Measurements from ENCODE around the gene DOHH.
A peak's percentile ranks its signal among the peaks of the same experiment; 100 is the strongest.

DOHH gene

GRCh38 chr19:3500429-3501101, at the start of gene DOHH:
Gene DOHH, minus strand, starts transcription at chr19:3500674. Its CDS starts 3,860 bp downstream, at chr19:3496814.
- peak; percentile 98 for DNase-seq (ENCODE audit: low read depth)

DNA sequence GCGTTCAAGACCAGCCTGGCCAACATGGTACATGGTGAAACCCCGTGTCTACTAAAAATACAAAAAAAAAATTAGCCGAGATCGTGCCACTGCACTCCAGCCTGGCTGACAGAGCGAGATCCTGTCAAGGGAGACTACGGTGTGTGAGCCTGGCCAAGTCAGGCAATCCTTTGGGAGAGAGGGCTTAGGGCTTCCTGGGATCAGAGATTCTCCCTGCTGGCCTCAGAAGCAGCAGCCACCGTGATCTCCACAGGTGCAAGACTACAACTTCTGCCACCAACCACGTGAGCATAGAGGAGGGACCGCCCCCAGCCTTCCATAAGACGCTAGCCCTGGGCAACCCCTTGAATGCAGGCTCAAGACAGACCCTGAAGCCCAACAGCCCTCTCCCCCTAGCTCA, 49.3 kb upstream of the DOHH start:
- no peak for DNase-seq (ENCODE audit: low read depth)

DNA sequence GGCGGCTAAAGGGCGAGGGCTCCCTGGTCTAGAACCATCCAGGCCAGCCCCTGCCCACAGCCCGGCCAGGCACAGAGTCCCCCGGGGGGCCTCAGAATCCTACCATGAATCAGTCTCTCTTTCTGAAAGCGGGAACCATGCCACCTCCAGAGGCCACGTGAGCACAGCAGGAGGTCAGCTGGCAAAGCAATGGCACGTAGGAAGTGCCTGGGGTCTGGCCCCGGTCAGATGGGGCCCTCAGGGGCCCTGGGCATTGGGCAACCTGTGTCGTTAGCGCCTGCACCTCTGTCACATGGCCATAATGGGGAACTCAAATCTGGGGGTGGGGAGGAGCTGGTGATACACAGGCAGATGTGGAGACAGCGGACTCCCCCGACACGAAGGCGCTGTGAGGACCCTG, 48.1 kb upstream of the DOHH start:
- DNase-seq (ENCODE audit: low read depth) = no peak

- DNase-seq (ENCODE audit: low read depth) = no peak
These were observed 47.4 kb upstream of the DOHH start for GRCh38 chr19:3547767-3548282.

DNA sequence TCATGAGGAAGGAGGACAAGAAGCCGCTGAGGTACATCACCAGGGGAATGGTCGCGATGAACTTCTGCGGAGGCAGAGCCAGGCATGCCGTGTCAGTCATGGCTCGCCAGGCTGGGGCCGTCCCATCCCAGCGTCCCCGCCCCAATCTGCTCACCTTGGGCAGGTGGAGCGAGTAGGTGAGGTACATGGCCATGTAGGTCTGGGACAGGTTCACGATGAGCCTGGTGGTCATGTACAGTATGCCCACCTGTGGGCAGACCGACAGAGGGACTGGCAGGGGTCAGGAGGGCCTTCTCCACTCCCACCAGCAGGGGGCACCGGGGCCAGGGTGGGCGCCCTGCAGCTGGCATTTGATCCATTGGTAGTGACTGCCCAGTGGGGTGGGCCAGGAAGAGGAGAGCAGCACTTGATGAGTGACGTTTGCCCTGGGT, 46.8 kb upstream of the DOHH start:
- no peak for DNase-seq (ENCODE audit: low read depth)

DNA sequence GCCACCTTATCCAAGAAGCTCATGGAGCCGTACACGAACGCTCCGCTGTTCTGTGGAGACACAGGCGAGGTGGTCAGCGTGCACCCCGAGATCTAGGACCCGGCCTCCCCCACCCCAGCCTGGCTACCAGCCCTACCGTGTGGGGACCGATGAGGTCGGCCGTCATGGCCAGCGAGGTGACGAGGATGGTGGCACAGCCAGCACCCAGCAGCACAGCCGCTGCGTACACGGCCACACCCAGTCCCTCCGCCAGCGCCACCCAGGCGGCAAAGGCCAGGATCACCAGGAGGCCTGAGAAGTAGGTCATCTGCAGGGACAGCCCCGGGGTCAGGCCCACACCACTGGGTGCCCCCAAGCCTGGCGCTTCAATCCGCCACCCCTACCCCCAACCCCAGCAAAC, 45.6 kb upstream of the DOHH start:
- DNase-seq (ENCODE audit: low read depth) = no peak

DNA sequence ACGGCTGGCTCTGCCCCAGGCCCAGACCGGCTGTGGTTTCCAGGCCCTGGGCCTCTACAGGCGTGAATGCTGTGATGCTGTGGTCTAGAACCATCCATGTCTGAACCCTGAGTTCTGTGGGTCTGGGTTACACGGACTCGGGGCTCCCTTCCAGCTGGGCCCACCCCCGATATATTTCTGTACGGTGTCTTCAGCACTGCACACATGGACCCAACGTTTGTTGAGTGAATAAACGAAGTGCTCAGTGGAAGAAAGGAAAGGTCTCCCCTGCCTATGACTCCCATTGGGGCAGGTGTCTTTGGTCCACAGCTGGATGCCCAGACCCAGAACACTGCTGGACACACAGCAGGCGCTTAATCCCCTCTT, 45.2 kb upstream of the DOHH start:
- no peak for DNase-seq (ENCODE audit: low read depth)

DNA sequence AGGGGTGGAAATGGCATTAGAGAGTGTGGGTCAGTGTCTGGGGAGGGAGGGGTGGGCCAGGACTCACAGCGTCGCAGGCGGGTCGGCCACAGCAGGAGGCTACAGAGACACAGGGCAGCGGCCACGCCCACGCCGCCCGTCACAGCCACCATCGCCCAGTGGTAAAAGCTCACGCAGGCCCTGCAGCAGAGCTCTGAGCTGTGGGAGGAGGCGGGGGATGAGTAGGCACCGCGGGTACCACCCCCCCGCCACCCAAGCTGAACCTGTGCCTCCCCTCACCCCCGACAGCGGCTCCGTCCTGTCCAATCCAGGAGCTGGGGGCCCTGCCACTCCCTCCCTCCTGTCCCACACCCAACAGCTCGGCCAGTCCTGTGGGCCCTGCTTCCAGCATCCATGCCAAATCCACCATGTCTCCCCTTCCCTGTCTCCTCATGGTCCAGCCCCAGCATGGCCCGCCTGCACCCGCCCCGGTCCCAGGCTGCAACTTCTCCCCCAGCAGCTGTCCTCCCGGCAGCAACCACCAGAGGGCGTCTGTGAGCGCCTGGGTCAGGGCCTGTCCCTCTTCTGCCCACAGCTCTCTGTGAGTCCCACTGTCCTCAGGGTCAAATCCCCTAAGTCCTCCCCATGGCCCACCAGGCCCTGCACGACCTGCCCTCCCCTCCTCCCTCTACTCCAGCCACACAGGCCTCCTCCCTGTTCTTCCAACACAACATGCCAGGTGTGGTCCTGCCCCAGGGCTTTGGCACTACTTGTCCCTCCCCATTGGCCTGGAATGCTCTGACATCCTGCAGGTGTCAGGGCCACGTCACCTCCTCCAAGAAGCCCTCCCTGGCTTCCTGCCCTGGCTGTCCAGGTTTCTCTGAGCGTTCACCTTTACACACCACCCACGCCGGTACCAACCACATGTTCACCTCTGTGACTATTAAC, 44.5 kb upstream of the DOHH start:
- no peak for DNase-seq (ENCODE audit: low read depth)

DNA sequence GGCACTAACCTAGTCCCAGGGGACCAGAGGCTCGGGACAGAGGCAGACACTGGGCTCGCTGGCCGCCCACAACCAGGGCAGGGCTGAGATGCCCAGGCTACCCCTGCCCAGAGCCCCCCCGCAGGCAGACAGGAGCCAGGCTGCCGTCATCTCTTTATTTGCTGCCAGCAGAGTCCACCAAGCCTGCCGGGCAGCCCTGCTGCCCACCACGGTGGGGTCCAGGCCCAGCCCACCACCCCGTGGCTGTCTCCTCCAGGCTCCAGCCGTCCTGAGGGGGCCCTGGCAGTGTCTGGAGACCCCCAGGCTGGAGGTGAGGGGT, 43.5 kb upstream of the DOHH start:
- DNase-seq (ENCODE audit: low read depth) = no peak

- DNase-seq (ENCODE audit: low read depth) = no peak
These were observed 42.9 kb upstream of the DOHH start for GRCh38 chr19:3543150-3544057.

DNA sequence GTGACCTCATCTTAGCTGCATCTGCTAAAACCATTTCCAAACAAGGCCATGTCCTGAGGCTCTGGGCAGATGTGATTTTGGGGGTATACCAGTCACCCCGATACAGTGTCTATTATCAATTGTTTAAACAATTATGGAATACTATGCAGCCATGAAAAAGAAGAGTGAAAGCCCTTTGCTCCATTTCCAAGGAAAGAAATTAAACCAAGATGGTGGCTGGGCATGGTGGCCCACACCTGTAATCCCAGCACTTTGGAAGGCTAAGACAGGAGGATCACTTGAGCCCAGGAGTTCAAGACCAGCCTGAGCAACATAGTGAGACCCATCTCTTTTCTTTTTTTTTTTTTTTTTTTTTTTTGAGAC, 39.3 kb upstream of the DOHH start:
- DNase-seq (ENCODE audit: low read depth) = no peak

- DNase-seq (ENCODE audit: low read depth) = no peak
These were observed 38.7 kb upstream of the DOHH start, which contains the start of gene TEKTIP1 for GRCh38 chr19:3538965-3539755. Gene TEKTIP1, plus strand, starts transcription at chr19:3539174. Its CDS starts 4 bp downstream, at chr19:3539178.

DNA sequence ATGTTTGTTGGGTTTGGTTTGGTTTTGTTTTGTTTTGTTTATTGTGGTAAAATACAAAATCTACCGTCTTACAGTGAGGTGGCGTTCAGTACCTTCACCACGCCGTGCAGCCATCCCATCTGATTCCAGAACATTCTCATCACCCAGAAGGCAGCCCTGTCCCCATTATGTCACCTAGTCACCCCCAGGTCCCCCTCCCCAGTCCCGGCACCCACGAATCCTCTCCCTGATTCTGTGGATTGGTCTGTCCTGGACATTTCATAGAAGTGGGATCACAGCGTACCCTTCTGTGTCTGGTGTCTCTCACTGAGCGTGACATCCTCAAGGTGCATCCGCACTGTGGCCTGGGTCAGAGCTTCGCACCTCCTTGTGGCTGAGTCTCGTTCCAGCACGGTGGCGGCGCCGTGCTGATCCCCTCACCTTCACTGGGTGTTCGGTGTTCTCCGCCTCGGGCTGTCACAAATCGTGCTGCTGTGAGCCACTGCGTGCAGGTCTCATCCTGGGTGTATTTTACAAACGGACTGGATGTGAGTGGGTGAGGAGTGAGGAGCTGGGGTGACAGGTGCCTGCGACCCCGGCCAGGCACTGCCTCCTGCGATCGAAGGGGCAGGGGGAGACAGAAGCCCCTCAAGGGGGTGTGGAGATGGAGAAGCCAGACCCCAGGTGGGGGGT, 37.9 kb upstream of the DOHH start:
- DNase-seq (ENCODE audit: low read depth) = no peak

GRCh38 chr19:3537438-3538240, 37.2 kb upstream of the DOHH start:
- no peak for DNase-seq (ENCODE audit: low read depth)

DNA sequence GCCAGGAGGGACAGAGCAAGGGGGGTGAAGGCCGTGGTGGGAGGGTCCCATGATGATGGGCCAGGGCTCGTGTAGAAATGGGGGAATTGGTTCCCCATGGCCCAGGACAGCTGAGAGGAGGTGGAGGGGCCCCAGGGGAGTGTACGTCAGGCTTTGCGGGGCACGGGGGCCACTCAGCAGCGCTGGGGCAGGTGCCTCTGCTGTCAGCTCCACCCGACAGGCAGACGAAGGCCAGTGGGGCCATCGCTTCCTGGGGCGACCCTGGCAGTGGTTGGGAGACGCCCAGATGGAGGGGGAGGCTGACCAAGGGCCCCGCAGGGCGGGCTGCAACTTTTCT, 36.6 kb upstream of the DOHH start:
- DNase-seq (ENCODE audit: low read depth) = no peak

GRCh38 chr19:3536429-3537100, 36.1 kb upstream of the DOHH start:
- DNase-seq (ENCODE audit: low read depth) = no peak

DNA sequence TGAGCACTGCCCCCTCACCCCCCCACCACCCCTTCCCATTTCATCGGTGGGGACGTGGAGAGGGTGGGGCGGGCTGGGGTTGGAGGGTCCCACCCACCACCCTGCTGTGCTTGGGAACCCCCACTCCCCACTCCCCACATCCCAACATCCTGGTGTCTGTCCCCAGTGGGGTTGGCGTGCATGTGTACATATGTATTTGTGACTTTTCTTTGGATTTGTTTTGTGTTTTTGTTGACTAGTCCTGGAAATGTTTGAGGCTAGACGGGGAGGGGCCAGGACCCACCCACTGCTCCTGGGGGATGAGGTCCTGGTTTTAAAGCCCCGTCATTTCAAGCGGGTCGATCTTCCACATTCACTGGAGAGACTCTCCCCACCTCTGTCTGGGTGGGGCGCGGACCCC, 35.5 kb upstream of the DOHH start:
- DNase-seq (ENCODE audit: low read depth) = no peak

DNA sequence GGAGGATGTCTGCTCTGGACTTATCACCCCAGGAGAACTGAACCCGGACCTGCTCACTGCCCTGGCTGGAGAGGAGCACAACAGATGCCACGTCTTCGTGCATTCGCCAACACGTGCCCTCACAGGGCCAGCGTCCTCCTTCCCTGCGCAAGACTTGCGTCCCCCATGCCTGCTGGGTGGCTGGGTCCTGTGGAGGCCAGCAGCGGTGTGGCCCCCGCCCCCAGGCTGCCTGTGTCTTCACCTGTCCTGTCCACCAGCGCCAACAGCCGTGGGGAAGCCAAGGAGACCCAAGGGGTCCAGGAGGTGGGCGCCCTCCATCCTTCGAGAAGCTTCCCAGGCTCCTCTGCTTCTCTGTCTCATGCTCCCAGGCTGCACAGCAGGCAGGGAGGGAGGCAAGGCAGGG, 35.1 kb upstream of the DOHH start:
- DNase-seq (ENCODE audit: low read depth) = no peak

DNA sequence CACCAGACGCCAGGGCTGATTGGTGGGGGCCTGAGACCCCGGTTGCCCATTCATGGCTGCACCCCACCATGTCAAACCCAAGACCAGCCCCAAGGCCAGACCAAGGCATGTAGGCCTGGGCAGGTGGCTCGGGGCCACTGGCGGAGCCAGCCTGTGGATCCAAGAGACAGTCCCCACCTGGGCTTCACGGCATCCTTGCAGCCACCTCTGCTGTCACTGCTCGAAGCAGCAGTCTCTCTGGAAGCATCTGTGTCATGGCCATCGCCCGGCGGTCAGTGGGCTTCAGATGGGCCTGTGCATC, 34.7 kb upstream of the DOHH start:
- DNase-seq (ENCODE audit: low read depth) = no peak

Measured in HS-5 (cell line).